ENCODE data around the gene STXBP1. TPM values are rescaled to one million over a fixed set of nuclear protein-coding genes. Genes with fewer than 3 reads are reported as not detected.
"Not testable (repeated sequence)": the region's sequence is repeated elsewhere in the genome, so short reads cannot be mapped to it uniquely, and the experiment has no call there.

Gene STXBP1
- total RNA-seq, 6 experiments from 2014 or later: 1.8 to 13.5 (median 4.1) TPM

DNA sequence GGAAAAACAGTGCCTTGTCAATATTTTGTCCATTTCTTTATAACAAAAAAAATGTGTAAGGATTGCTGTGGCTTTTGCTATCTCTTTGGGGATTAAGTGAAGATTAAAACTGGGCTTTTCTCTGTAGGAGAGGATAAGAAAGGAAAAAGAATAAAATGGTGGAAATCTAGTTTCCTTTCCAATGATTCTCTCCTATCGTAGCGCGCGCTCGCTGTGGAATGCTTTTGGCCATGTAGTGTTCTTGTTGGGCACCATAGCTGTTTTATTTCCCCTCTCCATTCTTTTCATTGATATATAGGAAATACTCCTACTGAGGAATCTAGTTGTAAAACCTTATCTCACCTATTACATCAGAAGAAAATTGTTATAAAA lies 1.5 kb downstream of the STXBP1 start:
- peaks cover 0 to 9% (median 0%) of the 10 kb centered on the region in 4 donors for H3K4me1 ChIP-seq
- ATAC-seq (no peak), DNase-seq (no peak)
- H3K36me3 ChIP-seq: no peaks in the 10 kb centered on the region
- no peak for TF ChIP-seq CTCF (IDR thresholded peaks at IDR 0.05)
- peak overlapping the region; percentile 23 to 48 (median 33) for H3K4me3 ChIP-seq
- intact Hi-C loops (cut with DNase I): no loop called here
- H3K9me3 ChIP-seq: no peaks in the 10 kb centered on the region
- H3K27me3 ChIP-seq: peaks cover 0 to 4% of the 10 kb centered on the region in 2 donors
- WGBS (ENCODE audit: insufficient coverage, low coverage, low lambda C conversion rate, missing lambda C conversion rate): 60% methylated on average over 4 of the region's 5 CpGs
- H3K27ac ChIP-seq: no peak overlapping the region

GRCh38 chr9:127614961-127615360 lies 2.9 kb downstream of the STXBP1 start:
- TF ChIP-seq POLR2A (IDR thresholded peaks at IDR 0.05) (no peak), CTCF (IDR thresholded peaks at IDR 0.05) (no peak)
- H3K27me3 ChIP-seq: no peaks in the 10 kb centered on the region
- WGBS (ENCODE audit: insufficient coverage, low coverage, low lambda C conversion rate, missing lambda C conversion rate): 0% methylated on average over 3 of the region's 3 CpGs
- H3K27ac ChIP-seq: no peak overlapping the region
- ATAC-seq: no peak
- no peaks in the 10 kb centered on the region for H3K9me3 ChIP-seq
- intact Hi-C loops (cut with DNase I): no loop called here
- no peak for DNase-seq
- no peaks in the 10 kb centered on the region for H3K36me3 ChIP-seq
- H3K4me1 ChIP-seq: peaks cover 0 to 7% (median 0%) of the 10 kb centered on the region in 4 donors
- H3K4me3 ChIP-seq: no peak overlapping the region

GRCh38 chr9:127621339-127621970 lies 9.4 kb downstream of the STXBP1 start:
- H3K4me3 ChIP-seq; DNase-seq; H3K9me3 ChIP-seq; ATAC-seq; H3K27ac ChIP-seq; intact Hi-C loops (cut with DNase I); H3K36me3 ChIP-seq; H3K4me1 ChIP-seq; H3K27me3 ChIP-seq: not testable (repeated sequence)
- 93% methylated on average over 4 of the region's 10 CpGs for WGBS (ENCODE audit: insufficient coverage, low coverage, low lambda C conversion rate, missing lambda C conversion rate)

DNA sequence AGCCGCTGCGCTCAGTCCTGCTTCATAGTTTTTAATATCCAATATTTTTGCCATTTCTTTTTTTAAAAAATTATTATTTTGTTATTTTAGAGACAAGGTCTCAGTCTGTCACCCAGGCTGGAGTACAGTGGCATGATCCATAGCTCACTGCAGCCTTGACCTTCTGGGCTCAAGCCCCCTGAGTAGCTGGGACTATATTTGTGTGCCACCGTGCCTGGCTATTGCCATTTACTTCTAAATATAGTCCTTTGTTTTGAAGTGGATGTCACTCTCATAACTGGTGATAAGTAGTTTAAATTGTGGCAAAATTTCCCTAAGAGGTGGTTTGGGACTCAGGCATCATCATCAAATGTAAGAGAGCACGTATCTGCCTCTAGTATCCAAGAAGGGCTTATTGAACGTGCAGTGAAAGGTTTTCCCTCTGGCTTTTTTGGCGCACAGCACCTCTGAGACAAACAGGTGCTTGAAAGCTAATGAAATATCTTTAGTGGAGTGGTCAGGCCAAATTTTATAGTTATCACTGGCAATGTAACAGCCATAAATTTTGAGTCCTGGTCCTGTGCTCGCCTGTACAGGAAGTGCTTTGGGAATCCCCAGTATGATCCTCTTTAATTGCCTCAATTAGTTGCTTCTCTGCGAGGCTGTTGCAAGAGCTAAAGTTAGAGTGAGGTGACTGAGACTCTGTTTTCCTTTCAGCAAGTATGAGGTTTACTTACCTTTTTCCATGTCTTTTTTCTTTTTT lies 14.8 kb downstream of the STXBP1 start:
- Histone ChIP-seq H3K27ac (no peak overlapping the region), H3K9me3 (no peaks in the 10 kb centered on the region), H3K27me3 (no peaks in the 10 kb centered on the region), H3K36me3 (no peaks in the 10 kb centered on the region), H3K4me1 (no peaks in the 10 kb centered on the region), H3K4me3 (no peak overlapping the region)
- ATAC-seq (no peak), DNase-seq (no peak)
- WGBS (ENCODE audit: insufficient coverage, low coverage, low lambda C conversion rate, missing lambda C conversion rate): 72% methylated on average over 8 of the region's 8 CpGs
- TF ChIP-seq POLR2A (IDR thresholded peaks at IDR 0.05) (no peak), CTCF (IDR thresholded peaks at IDR 0.05) (no peak)
- intact Hi-C loops (cut with DNase I): no loop called here

GRCh38 chr9:127627494-127627855 lies 15.4 kb downstream of the STXBP1 start:
- no peak for DNase-seq
- WGBS (ENCODE audit: insufficient coverage, low coverage, low lambda C conversion rate, missing lambda C conversion rate): 71% methylated on average over 2 of the region's 2 CpGs
- H3K27me3 ChIP-seq: no peaks in the 10 kb centered on the region
- H3K27ac ChIP-seq: no peak overlapping the region
- ATAC-seq: no peak
- H3K9me3 ChIP-seq: no peaks in the 10 kb centered on the region
- intact Hi-C loops (cut with DNase I): no loop called here
- H3K4me1 ChIP-seq: no peaks in the 10 kb centered on the region
- H3K36me3 ChIP-seq: no peaks in the 10 kb centered on the region
- no peak overlapping the region for H3K4me3 ChIP-seq
- TF ChIP-seq POLR2A (IDR thresholded peaks at IDR 0.05): no peak
- TF ChIP-seq CTCF (IDR thresholded peaks at IDR 0.05): no peak

Measured in right lobe of liver (tissue), 6 donors.